GM18870 (cell line): ENCODE results near the gene STK32A.
"Not testable (repeated sequence)": the region's sequence is repeated elsewhere in the genome, so short reads cannot be mapped to it uniquely, and the experiment has no call there.

Source experiments
- ATAC-seq: cut with Tn5 transposase; IDR thresholded peaks from one replicate; pipeline ENCODE4 v1.9.1; 2021; ENCODE audit warnings: moderate library complexity; ENCODE audit not compliant: unreplicated experiment

The STK32A gene

GRCh38 chr5:147234825-147235635 lies at the start of gene STK32A:
Gene STK32A, plus strand, starts transcription at chr5:147235026. Its CDS starts 4,609 bp downstream, at chr5:147239635.
- ATAC-seq: no peak

- ATAC-seq: no peak
Measured at GRCh38 chr5:147187099-147187540, 47.7 kb upstream of the STK32A start.

GRCh38 chr5:147188200-147189108 lies 46.4 kb upstream of the STK32A start:
- peak; percentile 86 for ATAC-seq

GRCh38 chr5:147189109-147189424 lies 45.8 kb upstream of the STK32A start:
- peak; percentile 14 for ATAC-seq

GRCh38 chr5:147190331-147190730 lies 44.5 kb upstream of the STK32A start:
- ATAC-seq: no peak

- no peak for ATAC-seq
Measured at GRCh38 chr5:147193123-147193522, 41.7 kb upstream of the STK32A start.

GRCh38 chr5:147200004-147200403 lies 34.8 kb upstream of the STK32A start:
- ATAC-seq: no peak

- no peak for ATAC-seq
Measured at GRCh38 chr5:147203213-147203612, 31.6 kb upstream of the STK32A start.

GRCh38 chr5:147204576-147204975 lies 30.2 kb upstream of the STK32A start:
- ATAC-seq: no peak

- no peak for ATAC-seq
Measured at GRCh38 chr5:147208134-147208533, 26.7 kb upstream of the STK32A start.

- no peak for ATAC-seq
Measured at GRCh38 chr5:147216552-147217154, 18.2 kb upstream of the STK32A start.

GRCh38 chr5:147223343-147223742 lies 11.5 kb upstream of the STK32A start:
- ATAC-seq: no peak

GRCh38 chr5:147223948-147224791 lies 10.7 kb upstream of the STK32A start:
- peak; percentile 60 for ATAC-seq

- no peak for ATAC-seq
Measured at GRCh38 chr5:147225938-147226337, 8.9 kb upstream of the STK32A start.

GRCh38 chr5:147226512-147226911 lies 8.3 kb upstream of the STK32A start:
- no peak for ATAC-seq

- ATAC-seq: no peak
Measured at GRCh38 chr5:147234239-147234824, 494 bp upstream of the STK32A start.

- no peak for ATAC-seq
Measured at GRCh38 chr5:147240266-147240985, 5.6 kb downstream of the STK32A start.

GRCh38 chr5:147243238-147243637 lies 8.4 kb downstream of the STK32A start:
- not testable (repeated sequence) for ATAC-seq

- ATAC-seq: no peak
Measured at GRCh38 chr5:147245381-147246165, 10.7 kb downstream of the STK32A start.
